ENCODE data around the gene TGM1. TPM values are rescaled to one million over a fixed set of nuclear protein-coding genes. Genes with fewer than 3 reads are reported as not detected.

TGM1 gene
- total RNA-seq, 4 donors from 2014 or later, result 0.52 to 3.3 (median 1.6) TPM

DNA sequence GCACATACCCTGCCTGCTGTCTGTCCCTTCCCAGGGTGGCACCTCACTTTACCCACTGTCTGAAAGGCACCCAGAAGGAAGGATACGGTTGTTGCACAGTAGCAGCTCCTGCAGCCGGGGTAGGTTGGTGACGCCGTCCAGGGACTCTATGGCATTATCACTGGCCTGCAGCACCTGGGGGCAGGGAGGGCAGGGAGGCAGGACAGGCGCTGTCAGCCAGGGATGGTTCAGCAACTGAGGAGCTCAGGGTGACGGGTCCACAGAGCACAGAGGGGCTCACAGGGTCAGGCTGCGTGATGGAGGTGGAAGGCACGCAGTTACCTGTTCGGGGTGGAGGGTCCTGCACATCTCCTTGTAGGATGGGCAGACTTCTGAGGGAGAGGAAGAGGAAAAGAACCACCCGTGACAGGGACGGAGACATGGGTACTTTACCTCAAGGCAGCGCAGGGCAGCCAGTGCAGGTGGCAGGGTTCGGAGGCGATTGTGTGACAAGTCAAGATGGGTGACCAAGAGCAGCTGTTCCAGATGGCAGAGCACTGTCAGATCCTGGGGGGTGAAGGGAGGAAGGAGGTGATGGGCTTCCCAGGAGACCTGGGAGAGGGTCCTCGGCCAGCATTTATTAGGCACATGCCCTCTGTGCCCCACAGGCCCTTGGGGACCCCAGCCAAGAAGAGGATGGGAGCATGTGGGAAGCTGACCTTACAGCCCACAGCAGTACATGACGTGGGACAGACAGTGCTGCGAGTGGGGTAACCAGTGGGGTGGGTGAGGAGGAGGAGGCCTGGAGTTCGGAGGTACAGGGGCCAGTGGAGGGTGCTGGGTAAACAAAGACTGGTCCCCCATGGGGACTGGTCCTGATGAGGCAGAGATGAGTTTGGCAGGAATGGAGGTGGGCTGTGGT lies 3.6 kb upstream of the TGM1 start:
- intact Hi-C loops (cut with DNase I), result no loop called here
- H3K36me3 ChIP-seq, result peaks cover 20 to 61% (median 47%) of the 10 kb centered on the region in 4 donors
- no peak overlapping the region for H3K27ac ChIP-seq (replicated peaks in 1 of 4)
- no peak overlapping the region for H3K4me3 ChIP-seq
- DNase-seq (ENCODE audit: extremely low spot score), result no peak
- no peaks in the 10 kb centered on the region for H3K27me3 ChIP-seq
- TF ChIP-seq EP300 (IDR thresholded peaks at IDR 0.05) (no peak), POLR2A (IDR thresholded peaks at IDR 0.05; ENCODE audit: low read depth) (no peak), POLR2AphosphoS5 (IDR thresholded peaks at IDR 0.05) (no peak)
- TF ChIP-seq, protein P1, sequence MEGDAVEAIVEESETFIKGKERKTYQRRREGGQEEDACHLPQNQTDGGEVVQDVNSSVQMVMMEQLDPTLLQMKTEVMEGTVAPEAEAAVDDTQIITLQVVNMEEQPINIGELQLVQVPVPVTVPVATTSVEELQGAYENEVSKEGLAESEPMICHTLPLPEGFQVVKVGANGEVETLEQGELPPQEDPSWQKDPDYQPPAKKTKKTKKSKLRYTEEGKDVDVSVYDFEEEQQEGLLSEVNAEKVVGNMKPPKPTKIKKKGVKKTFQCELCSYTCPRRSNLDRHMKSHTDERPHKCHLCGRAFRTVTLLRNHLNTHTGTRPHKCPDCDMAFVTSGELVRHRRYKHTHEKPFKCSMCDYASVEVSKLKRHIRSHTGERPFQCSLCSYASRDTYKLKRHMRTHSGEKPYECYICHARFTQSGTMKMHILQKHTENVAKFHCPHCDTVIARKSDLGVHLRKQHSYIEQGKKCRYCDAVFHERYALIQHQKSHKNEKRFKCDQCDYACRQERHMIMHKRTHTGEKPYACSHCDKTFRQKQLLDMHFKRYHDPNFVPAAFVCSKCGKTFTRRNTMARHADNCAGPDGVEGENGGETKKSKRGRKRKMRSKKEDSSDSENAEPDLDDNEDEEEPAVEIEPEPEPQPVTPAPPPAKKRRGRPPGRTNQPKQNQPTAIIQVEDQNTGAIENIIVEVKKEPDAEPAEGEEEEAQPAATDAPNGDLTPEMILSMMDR (IDR thresholded peaks at IDR 0.05), result no peak
- peaks cover 0 to 7% (median 7%) of the 10 kb centered on the region in 4 donors for H3K4me1 ChIP-seq
- no peaks in the 10 kb centered on the region for H3K9me3 ChIP-seq
- 81% methylated on average over 18 of the region's 18 CpGs for WGBS

DNA sequence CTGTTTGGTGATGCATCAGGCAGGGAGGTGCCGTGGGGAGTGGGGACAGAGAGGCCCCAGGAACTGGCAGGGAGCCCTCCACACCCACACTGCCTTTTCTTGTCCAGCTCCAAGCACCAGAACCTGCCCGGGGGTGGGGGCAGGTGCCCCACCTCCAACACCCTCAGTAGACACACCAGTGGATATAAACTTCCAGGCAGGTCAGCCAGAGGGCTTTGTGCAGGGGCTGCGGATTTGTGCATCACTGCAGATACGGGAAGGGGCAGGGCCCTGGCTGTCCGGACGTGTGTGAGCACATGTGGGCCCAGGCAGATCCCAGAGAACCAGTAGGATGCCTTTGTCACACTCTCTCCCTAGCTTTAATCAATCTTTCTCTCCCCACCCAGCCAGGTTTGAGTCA lies 1.3 kb upstream of the TGM1 start:
- Histone ChIP-seq H3K27me3 (no peaks in the 10 kb centered on the region), H3K9me3 (no peaks in the 10 kb centered on the region), H3K4me1 (peaks cover 0 to 2% (median under 1%) of the 10 kb centered on the region in 4 donors), H3K27ac (replicated peaks in 1 of 4) (no peak overlapping the region), H3K36me3 (peaks cover 20 to 55% (median 41%) of the 10 kb centered on the region in 4 donors), H3K4me3 (no peak overlapping the region)
- no peak for DNase-seq (ENCODE audit: extremely low spot score)
- TF ChIP-seq POLR2A (IDR thresholded peaks at IDR 0.05; ENCODE audit: low read depth) (no peak), EP300 (IDR thresholded peaks at IDR 0.05) (no peak)
- intact Hi-C loops (cut with DNase I), result no loop called here
- 79% methylated on average over 5 of the region's 6 CpGs for WGBS

DNA sequence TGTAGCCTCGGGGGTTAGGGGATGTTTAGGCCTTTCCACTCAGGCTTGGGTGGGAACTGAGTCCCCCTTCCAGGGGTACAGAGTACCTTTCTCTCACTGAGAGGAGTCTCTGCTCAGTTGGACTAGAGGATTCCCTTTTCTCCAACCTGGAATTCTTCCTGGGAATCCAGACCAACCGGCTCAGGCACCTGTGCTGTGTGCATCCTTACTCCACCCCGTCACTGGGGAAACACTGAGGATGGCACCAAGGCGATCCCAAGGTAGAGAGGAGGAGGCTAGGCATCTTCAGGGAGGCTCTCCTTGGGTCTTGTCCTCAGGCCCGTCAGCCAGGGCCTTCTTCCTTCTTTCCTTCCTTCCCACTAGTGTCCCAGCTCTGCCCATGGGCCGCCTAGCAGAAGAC lies 871 bp upstream of the TGM1 start:
- Histone ChIP-seq H3K9me3 (no peaks in the 10 kb centered on the region), H3K4me3 (no peak overlapping the region), H3K4me1 (peaks cover 0 to 7% (median 2%) of the 10 kb centered on the region in 4 donors), H3K27ac (replicated peaks in 1 of 4) (no peak overlapping the region), H3K36me3 (peaks cover 20 to 51% (median 37%) of the 10 kb centered on the region in 4 donors), H3K27me3 (no peaks in the 10 kb centered on the region)
- no peak for TF ChIP-seq POLR2A (IDR thresholded peaks at IDR 0.05; ENCODE audit: low read depth)
- TF ChIP-seq, protein P1 (IDR thresholded peaks at IDR 0.05), result no peak
- no peak for TF ChIP-seq EP300 (IDR thresholded peaks at IDR 0.05)
- TF ChIP-seq POLR2AphosphoS5 (IDR thresholded peaks at IDR 0.05), result no peak
- no peak for DNase-seq (ENCODE audit: extremely low spot score)
- intact Hi-C loops (cut with DNase I), result no loop called here
- 77% methylated on average over 6 of the region's 6 CpGs for WGBS

DNA sequence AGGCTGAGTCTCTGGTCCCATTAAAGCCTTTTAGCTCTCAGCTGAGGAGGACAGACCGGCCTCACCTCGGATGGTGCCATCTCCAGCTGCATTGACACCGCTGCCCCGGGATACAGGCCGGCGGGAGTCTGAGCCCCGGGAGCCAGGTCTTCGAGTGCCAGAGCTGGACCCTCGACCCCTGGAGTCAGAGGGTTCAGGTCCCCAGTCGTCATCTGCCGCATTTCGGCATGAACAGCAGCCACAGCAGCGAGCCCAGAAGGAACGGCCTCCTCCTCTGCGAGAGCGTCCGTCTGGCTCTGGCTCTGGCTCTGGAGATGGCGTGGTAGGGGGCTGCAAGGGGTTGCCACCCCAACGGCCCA lies 1.0 kb downstream of the TGM1 start:
- TF ChIP-seq EP300 (IDR thresholded peaks at IDR 0.05), result no peak
- TF ChIP-seq, protein P1 (IDR thresholded peaks at IDR 0.05), result no peak
- TF ChIP-seq POLR2AphosphoS5 (IDR thresholded peaks at IDR 0.05), result no peak
- no peak for TF ChIP-seq POLR2A (IDR thresholded peaks at IDR 0.05; ENCODE audit: low read depth)
- 93% methylated on average over 8 of the region's 19 CpGs for WGBS
- intact Hi-C loops (cut with DNase I), result no loop called here
- no peaks in the 10 kb centered on the region for H3K9me3 ChIP-seq
- no peak overlapping the region for H3K27ac ChIP-seq (replicated peaks in 1 of 4)
- DNase-seq (ENCODE audit: extremely low spot score), result no peak
- H3K4me3 ChIP-seq, result no peak overlapping the region
- H3K36me3 ChIP-seq, result peaks cover 8 to 32% (median 21%) of the 10 kb centered on the region in 4 donors
- peaks cover 0 to 9% (median 2%) of the 10 kb centered on the region in 4 donors for H3K4me1 ChIP-seq
- H3K27me3 ChIP-seq, result no peaks in the 10 kb centered on the region

DNA sequence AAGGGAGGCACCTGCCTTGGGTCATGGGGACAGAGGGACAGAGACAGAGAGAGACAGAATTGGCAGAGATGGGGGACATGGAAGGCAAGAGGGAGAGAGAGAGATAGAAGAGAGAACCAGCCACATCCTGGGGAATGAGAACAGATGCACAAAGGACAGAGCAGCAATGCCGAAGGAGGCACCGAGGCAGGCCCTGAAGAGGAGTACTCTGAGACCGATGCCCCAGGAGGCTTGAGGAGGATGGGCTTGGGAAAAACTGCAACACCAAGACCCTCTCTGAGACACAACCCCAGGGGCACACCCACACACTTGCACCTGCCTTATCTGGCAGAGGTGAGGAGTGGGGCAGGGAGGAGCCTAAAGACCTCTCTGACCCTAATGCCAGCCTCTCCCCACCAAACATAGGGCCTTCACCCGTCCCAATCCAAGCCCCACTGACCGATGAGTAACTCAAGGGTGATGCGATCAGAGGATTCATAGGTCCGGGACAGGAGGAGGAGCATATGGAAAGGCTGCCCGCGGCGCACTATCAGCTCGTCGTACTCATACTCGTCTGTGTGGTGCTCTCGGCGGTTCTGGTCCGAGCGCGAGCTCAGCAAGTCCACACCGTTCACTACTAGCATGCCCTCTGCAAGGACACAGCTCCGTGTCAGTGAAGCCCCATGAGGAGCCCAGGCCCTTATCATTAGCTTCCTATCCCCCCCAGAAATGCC lies 1.6 kb downstream of the TGM1 start:
- Histone ChIP-seq H3K36me3 (peaks cover 3 to 27% (median 16%) of the 10 kb centered on the region in 4 donors), H3K4me1 (peaks cover 0 to 9% (median 2%) of the 10 kb centered on the region in 4 donors), H3K4me3 (no peak overlapping the region), H3K9me3 (no peaks in the 10 kb centered on the region), H3K27me3 (no peaks in the 10 kb centered on the region), H3K27ac (replicated peaks in 1 of 4) (no peak overlapping the region)
- no peak for TF ChIP-seq POLR2A (IDR thresholded peaks at IDR 0.05; ENCODE audit: low read depth)
- no peak for TF ChIP-seq EP300 (IDR thresholded peaks at IDR 0.05)
- no peak for TF ChIP-seq POLR2AphosphoS5 (IDR thresholded peaks at IDR 0.05)
- intact Hi-C loops (cut with DNase I), result no loop called here
- DNase-seq (ENCODE audit: extremely low spot score), result no peak
- WGBS, result 92% methylated on average over 18 of the region's 20 CpGs
